ENCODE measurements around the gene SLC30A4. TPM values are rescaled to one million over a fixed set of nuclear protein-coding genes. Genes with fewer than 3 reads are reported as not detected.
"Not testable (repeated sequence)": the region's sequence is repeated elsewhere in the genome, so short reads cannot be mapped to it uniquely, and the experiment has no call there.

Gene SLC30A4, protein sequence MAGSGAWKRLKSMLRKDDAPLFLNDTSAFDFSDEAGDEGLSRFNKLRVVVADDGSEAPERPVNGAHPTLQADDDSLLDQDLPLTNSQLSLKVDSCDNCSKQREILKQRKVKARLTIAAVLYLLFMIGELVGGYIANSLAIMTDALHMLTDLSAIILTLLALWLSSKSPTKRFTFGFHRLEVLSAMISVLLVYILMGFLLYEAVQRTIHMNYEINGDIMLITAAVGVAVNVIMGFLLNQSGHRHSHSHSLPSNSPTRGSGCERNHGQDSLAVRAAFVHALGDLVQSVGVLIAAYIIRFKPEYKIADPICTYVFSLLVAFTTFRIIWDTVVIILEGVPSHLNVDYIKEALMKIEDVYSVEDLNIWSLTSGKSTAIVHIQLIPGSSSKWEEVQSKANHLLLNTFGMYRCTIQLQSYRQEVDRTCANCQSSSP
- polyA plus RNA-seq, result 1 to 10 TPM in 2 of 3 donors, under 1 TPM in 1; 0.55 to 3.7 (median 2.0) TPM

- H3K27ac ChIP-seq (ENCODE audit: low read depth, low read length), result peak within 1 kb of the TSS; percentile 48
- 1% methylated on average over 76 to 106 of the region's 106 CpGs for WGBS, 3 donors
Observed at GRCh38 chr15:45522328-45523165, at the start of gene SLC30A4. TSS of gene SLC30A4 (minus strand) at chr15:45522755. CDS start at chr15:45522354, 401 bp downstream.

GRCh38 chr15:45555934-45556608 is 33.5 kb upstream of the SLC30A4 start:
- no peak overlapping the region for H3K27ac ChIP-seq (ENCODE audit: low read depth, low read length)
- 32 to 44% (median 42%) methylated on average over 3 of the region's 3 CpGs for WGBS, 3 donors

GRCh38 chr15:45551676-45552075 is 29.1 kb upstream of the SLC30A4 start:
- no peak overlapping the region for H3K27ac ChIP-seq (ENCODE audit: low read depth, low read length)
- WGBS, 3 donors, result 50 to 74% (median 52%) methylated on average over 3 of the region's 3 CpGs

- WGBS, 3 donors, result 78 to 86% (median 86%) methylated on average over 3 of the region's 3 CpGs
- H3K27ac ChIP-seq (ENCODE audit: low read depth, low read length), result no peak overlapping the region
Observed at GRCh38 chr15:45550436-45550835, 27.9 kb upstream of the SLC30A4 start.

GRCh38 chr15:45549541-45550220 is 27.1 kb upstream of the SLC30A4 start:
- 75 to 93% (median 90%) methylated on average over 9 of the region's 9 CpGs for WGBS, 3 donors
- no peak overlapping the region for H3K27ac ChIP-seq (ENCODE audit: low read depth, low read length)

DNA sequence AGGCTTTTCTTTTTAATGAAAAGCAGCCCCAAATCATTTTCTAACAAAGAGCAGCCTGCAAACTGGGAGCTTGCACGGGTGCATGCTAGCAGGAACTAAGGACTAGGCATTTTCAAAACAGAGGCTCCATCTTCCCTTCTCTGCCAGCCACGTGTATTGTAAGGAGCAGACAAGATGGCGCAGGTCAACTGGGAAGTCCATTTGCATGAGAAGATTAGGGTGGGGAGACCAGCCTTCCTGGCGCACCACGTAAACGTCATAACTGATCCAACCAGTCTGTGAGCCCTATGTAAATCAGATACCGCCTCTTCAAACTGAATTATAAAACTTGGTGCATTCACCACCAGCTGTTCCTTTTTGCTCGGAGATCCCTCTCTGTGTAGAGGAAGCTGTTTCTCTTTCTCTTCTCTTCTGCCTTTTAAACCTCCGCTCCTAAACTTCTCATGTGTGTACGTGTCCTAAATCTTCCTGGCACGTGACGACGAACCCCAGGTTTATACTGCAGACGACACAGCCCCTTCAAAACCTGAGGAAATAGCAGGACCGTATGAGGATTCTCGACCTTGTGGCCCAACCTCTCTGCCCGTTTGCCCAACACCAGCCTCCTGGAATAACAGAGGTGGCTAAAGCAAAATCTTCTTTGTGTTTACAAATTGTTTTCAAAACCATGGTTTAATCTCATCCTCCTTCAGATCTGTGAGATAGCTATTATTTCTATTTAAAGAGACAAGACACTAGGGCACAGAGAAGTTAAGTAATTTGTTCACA is 26.4 kb upstream of the SLC30A4 start:
- 83 to 84% (median 83%) methylated on average over 17 of the region's 17 CpGs for WGBS, 3 donors
- H3K27ac ChIP-seq (ENCODE audit: low read depth, low read length), result no peak overlapping the region

GRCh38 chr15:45546789-45547188 is 24.2 kb upstream of the SLC30A4 start:
- H3K27ac ChIP-seq (ENCODE audit: low read depth, low read length), result no peak overlapping the region

GRCh38 chr15:45544266-45545023 is 21.9 kb upstream of the SLC30A4 start:
- 87 to 88% (median 87%) methylated on average over 4 of the region's 4 CpGs for WGBS, 3 donors
- no peak overlapping the region for H3K27ac ChIP-seq (ENCODE audit: low read depth, low read length)

More at GRCh38 chr15:45546789-45547188, 24.2 kb upstream of the SLC30A4 start:
- WGBS, 3 donors, result 85 to 91% (median 88%) methylated on average over 7 of the region's 7 CpGs

DNA sequence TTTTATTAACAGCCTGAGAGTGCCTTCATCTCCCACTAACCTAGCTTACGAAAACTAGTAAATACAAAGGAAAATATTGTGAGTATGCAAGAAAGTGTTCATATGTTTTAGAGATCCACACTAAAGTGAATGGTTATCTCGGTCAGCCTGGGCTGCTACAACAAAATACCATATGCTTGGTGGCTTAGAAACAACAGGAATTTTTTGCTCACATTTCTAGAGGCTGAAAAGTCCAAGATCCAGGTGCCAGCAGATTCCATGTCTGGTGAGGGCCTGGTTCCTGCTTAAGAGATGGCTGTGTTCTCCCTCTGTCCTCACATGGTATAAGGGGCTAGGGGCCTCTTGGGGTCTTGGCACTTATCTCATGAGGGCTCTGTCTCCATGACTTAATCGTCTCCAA is 20.5 kb upstream of the SLC30A4 start:
- H3K27ac ChIP-seq (ENCODE audit: low read depth, low read length), result no peak overlapping the region
- WGBS, 3 donors, result 86 to 92% (median 89%) methylated on average over 3 of the region's 3 CpGs

DNA sequence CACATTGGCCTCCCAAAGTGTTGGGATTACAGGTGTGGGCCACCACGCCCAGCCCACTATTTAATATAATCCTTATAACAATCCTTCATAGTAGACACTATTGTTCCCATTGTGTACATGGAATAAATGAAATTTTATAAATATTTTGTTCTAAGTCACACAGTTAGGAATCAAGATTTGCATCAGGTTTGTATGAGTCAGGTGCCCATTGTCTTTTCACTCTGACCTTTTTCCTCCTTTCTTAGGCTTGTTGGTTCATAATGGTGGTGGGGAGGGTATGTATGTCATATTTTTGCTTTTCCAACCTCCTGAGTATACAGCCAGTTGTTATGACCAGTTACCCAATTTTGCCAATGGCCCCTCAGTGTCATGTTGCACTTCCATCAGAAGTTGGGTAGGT is 18.0 kb upstream of the SLC30A4 start:
- no peak overlapping the region for H3K27ac ChIP-seq (ENCODE audit: low read depth, low read length)
- WGBS, 3 donors, result 78 to 96% (median 91%) methylated on average over 1 of the region's 1 CpG

GRCh38 chr15:45539680-45540079 is 17.1 kb upstream of the SLC30A4 start:
- no peak overlapping the region for H3K27ac ChIP-seq (ENCODE audit: low read depth, low read length)
- WGBS, 3 donors, result 81 to 94% (median 90%) methylated on average over 3 of the region's 3 CpGs

DNA sequence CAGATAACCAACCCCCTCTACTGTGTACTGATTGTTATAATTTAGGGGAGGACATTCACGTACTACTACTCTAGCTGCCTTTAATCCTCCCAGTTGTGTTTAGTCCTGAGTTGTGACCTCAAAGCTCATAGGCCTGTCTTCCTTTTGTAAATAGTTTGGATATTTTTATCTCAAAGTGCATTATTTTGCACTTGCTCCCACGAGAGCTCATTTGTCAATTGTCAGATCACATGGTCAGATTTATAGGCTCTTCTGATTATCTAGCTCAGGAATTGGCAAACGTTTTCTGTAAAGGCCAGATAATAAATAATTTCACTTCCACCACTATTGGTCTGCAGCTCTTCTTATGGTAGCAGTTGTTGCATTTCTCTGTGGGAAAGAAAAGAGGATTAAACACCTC is 14.4 kb upstream of the SLC30A4 start:
- 33 to 47% (median 46%) methylated on average over 3 of the region's 3 CpGs for WGBS, 3 donors
- H3K27ac ChIP-seq (ENCODE audit: low read depth, low read length), result no peak overlapping the region

- WGBS, 3 donors, result 77 to 97% (median 91%) methylated on average over 2 of the region's 2 CpGs
- no peak overlapping the region for H3K27ac ChIP-seq (ENCODE audit: low read depth, low read length)
Observed at GRCh38 chr15:45535486-45536042, 13.0 kb upstream of the SLC30A4 start.

GRCh38 chr15:45534821-45535220 is 12.3 kb upstream of the SLC30A4 start:
- WGBS, 3 donors, result 59 to 86% (median 73%) methylated on average over 1 of the region's 1 CpG
- no peak overlapping the region for H3K27ac ChIP-seq (ENCODE audit: low read depth, low read length)

- not testable (repeated sequence) for H3K27ac ChIP-seq (ENCODE audit: low read depth, low read length)
- 83 to 88% (median 88%) methylated on average over 3 of the region's 3 CpGs for WGBS, 3 donors
Observed at GRCh38 chr15:45532892-45533291, 10.3 kb upstream of the SLC30A4 start.

- no peak overlapping the region for H3K27ac ChIP-seq (ENCODE audit: low read depth, low read length)
- 70 to 83% (median 71%) methylated on average over 3 of the region's 3 CpGs for WGBS, 3 donors
Observed at GRCh38 chr15:45529613-45530012, 7.1 kb upstream of the SLC30A4 start.

DNA sequence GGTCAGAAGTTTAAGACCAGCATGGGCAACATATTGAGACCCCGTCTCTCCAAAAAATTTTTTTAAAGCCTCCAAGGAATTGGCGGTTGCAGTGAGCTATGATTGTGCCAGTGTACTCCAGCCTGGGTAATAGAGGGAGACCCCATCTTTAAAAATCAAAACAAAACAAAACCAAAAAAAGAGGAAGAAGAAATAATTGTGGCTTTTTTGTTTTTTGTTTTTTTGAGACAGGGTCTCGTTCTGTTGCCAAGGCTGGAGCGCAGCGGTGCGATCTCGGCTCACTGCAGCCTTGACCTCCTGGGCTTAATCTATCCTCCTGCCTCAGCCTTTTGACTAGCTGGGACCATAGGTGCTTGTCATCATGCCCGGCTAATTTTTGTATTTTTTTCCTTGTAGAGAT is 4.5 kb upstream of the SLC30A4 start:
- no peak overlapping the region for H3K27ac ChIP-seq (ENCODE audit: low read depth, low read length)
- WGBS, 3 donors, result 82 to 89% (median 82%) methylated on average over 8 of the region's 8 CpGs

Measured in adipose tissue (tissue), 3 donors.